ENCODE results near the gene SERPINA1. TPM values are rescaled to one million over a fixed set of nuclear protein-coding genes. Genes with fewer than 3 reads are reported as not detected.

SERPINA1 gene
- total and polyA plus RNA-seq, 2 of the 13 experiments (the other 11 are each of a cell fraction or from before 2014, with no cell fraction given) = 3,266 to 11,015 TPM

GRCh38 chr14:94368956-94369355 is 19.4 kb downstream of the SERPINA1 start (continued):
- TF ChIP-seq ZFP91 (CRISPR knock-in tag; IDR thresholded peaks at IDR 0.05; ENCODE audit: borderline replicate concordance) (no peak), ZNF281 (CRISPR knock-in tag; IDR thresholded peaks at IDR 0.05; ENCODE audit: borderline replicate concordance) (no peak), XBP1 (CRISPR knock-in tag; IDR thresholded peaks at IDR 0.05) (no peak), CBFB (CRISPR knock-in tag; IDR thresholded peaks at IDR 0.05) (no peak), SAP130 (CRISPR knock-in tag; IDR thresholded peaks at IDR 0.05; ENCODE audit: low read depth) (peak; percentile 50; the same call in 1 of the 2 replicates), SOX5 (CRISPR knock-in tag; IDR thresholded peaks at IDR 0.05; ENCODE audit: borderline replicate concordance) (peak; percentile 59; the same call in 1 of the 2 replicates), ZNF569 (CRISPR knock-in tag; IDR thresholded peaks at IDR 0.05; ENCODE audit: borderline replicate concordance) (no peak), ZNF800 (CRISPR knock-in tag; IDR thresholded peaks at IDR 0.05) (no peak), ZNF234 (CRISPR knock-in tag; conservative IDR thresholded peaks at IDR 0.05) (no peak), MAF1 (CRISPR knock-in tag; IDR thresholded peaks at IDR 0.05; ENCODE audit: borderline replicate concordance) (no peak), SP140L (CRISPR knock-in tag; IDR thresholded peaks at IDR 0.05; ENCODE audit: borderline replicate concordance) (no peak), PPARG (CRISPR knock-in tag; conservative IDR thresholded peaks at IDR 0.05) (peak; percentile 76; the same call in 1 of the 2 replicates), SPEN (CRISPR knock-in tag; IDR thresholded peaks at IDR 0.05; ENCODE audit: low read depth) (0 out of 2 replicates have a peak, but pooled peaks have one; percentile 7), NCOA2 (CRISPR knock-in tag; IDR thresholded peaks at IDR 0.05) (peak; percentile 83), ZBTB2 (CRISPR knock-in tag; IDR thresholded peaks at IDR 0.05; ENCODE audit: low read depth) (no peak), MXI1 (IDR thresholded peaks at IDR 0.05; ENCODE audit: borderline replicate concordance, low read depth, low read length) (no peak), BCLAF1 (IDR thresholded peaks at IDR 0.05) (no peak), RARG (CRISPR knock-in tag; IDR thresholded peaks at IDR 0.05; ENCODE audit: low read depth) (no peak), NR2C2 (CRISPR knock-in tag; IDR thresholded peaks at IDR 0.05; ENCODE audit: borderline replicate concordance) (peak; percentile 66; the same call in 1 of the 2 replicates), ZFAT (CRISPR knock-in tag; conservative IDR thresholded peaks at IDR 0.05) (no peak)
